Measurements from ENCODE around the gene DMBX1.

The DMBX1 gene

GRCh38 chr1:46461017-46461808 lies 28.4 kb upstream of the DMBX1 start:
- Histone ChIP-seq H3K4me3 (ENCODE audit: low read depth, low read length) (no peak overlapping the region), H3K79me2 (ENCODE audit: control insufficient read depth, insufficient read depth, low read length, unreplicated experiment) (no peaks in the 10 kb centered on the region), H3K36me3 (ENCODE audit: insufficient read depth, low read length) (no peaks in the 10 kb centered on the region), H3K27ac (ENCODE audit: low read depth, low read length) (no peak overlapping the region), H2AFZ (ENCODE audit: low read length, unreplicated experiment) (no peak overlapping the region), H3K27me3 (ENCODE audit: insufficient read depth, low read length) (peaks cover 40% of the 10 kb centered on the region), H3K4me1 (ENCODE audit: control insufficient read depth, insufficient read depth, low read length, unreplicated experiment) (peaks cover 5% of the 10 kb centered on the region)

GRCh38 chr1:46461809-46462448 lies 27.7 kb upstream of the DMBX1 start:
- Histone ChIP-seq H3K4me1 (ENCODE audit: control insufficient read depth, insufficient read depth, low read length, unreplicated experiment) (peaks cover 6% of the 10 kb centered on the region), H3K79me2 (ENCODE audit: control insufficient read depth, insufficient read depth, low read length, unreplicated experiment) (no peaks in the 10 kb centered on the region), H3K36me3 (ENCODE audit: insufficient read depth, low read length) (no peaks in the 10 kb centered on the region), H3K27ac (ENCODE audit: low read depth, low read length) (no peak overlapping the region), H2AFZ (ENCODE audit: low read length, unreplicated experiment) (no peak overlapping the region), H3K27me3 (ENCODE audit: insufficient read depth, low read length) (peaks cover 45% of the 10 kb centered on the region), H3K4me3 (ENCODE audit: low read depth, low read length) (no peak overlapping the region)

- no peaks in the 10 kb centered on the region for H3K79me2 ChIP-seq (ENCODE audit: control insufficient read depth, insufficient read depth, low read length, unreplicated experiment)
- H3K27ac ChIP-seq (ENCODE audit: low read depth, low read length), result no peak overlapping the region
- H3K27me3 ChIP-seq (ENCODE audit: insufficient read depth, low read length), result peaks cover 52% of the 10 kb centered on the region
- H3K4me1 ChIP-seq (ENCODE audit: control insufficient read depth, insufficient read depth, low read length, unreplicated experiment), result peaks cover 8% of the 10 kb centered on the region
- H3K36me3 ChIP-seq (ENCODE audit: insufficient read depth, low read length), result no peaks in the 10 kb centered on the region
- H3K4me3 ChIP-seq (ENCODE audit: low read depth, low read length), result no peak overlapping the region
- no peak overlapping the region for H2AFZ ChIP-seq (ENCODE audit: low read length, unreplicated experiment)
These were observed 25.6 kb upstream of the DMBX1 start for GRCh38 chr1:46464013-46464548.

GRCh38 chr1:46464915-46465314 lies 24.7 kb upstream of the DMBX1 start:
- Histone ChIP-seq H3K27ac (ENCODE audit: low read depth, low read length) (no peak overlapping the region), H3K36me3 (ENCODE audit: insufficient read depth, low read length) (no peaks in the 10 kb centered on the region), H3K4me1 (ENCODE audit: control insufficient read depth, insufficient read depth, low read length, unreplicated experiment) (peaks cover 8% of the 10 kb centered on the region), H2AFZ (ENCODE audit: low read length, unreplicated experiment) (no peak overlapping the region), H3K27me3 (ENCODE audit: insufficient read depth, low read length) (peaks cover 49% of the 10 kb centered on the region), H3K79me2 (ENCODE audit: control insufficient read depth, insufficient read depth, low read length, unreplicated experiment) (no peaks in the 10 kb centered on the region), H3K4me3 (ENCODE audit: low read depth, low read length) (no peak overlapping the region)

GRCh38 chr1:46465981-46466476 lies 23.6 kb upstream of the DMBX1 start:
- Histone ChIP-seq H3K4me1 (ENCODE audit: control insufficient read depth, insufficient read depth, low read length, unreplicated experiment) (peaks cover 8% of the 10 kb centered on the region), H3K27me3 (ENCODE audit: insufficient read depth, low read length) (peaks cover 46% of the 10 kb centered on the region), H3K4me3 (ENCODE audit: low read depth, low read length) (peak overlapping the region; percentile 78), H2AFZ (ENCODE audit: low read length, unreplicated experiment) (peak overlapping the region; percentile 65), H3K79me2 (ENCODE audit: control insufficient read depth, insufficient read depth, low read length, unreplicated experiment) (no peaks in the 10 kb centered on the region), H3K36me3 (ENCODE audit: insufficient read depth, low read length) (no peaks in the 10 kb centered on the region), H3K27ac (ENCODE audit: low read depth, low read length) (no peak overlapping the region)

GRCh38 chr1:46466477-46467182 lies 23.0 kb upstream of the DMBX1 start:
- H2AFZ ChIP-seq (ENCODE audit: low read length, unreplicated experiment), result peak overlapping the region; percentile 65
- peaks cover 40% of the 10 kb centered on the region for H3K27me3 ChIP-seq (ENCODE audit: insufficient read depth, low read length)
- peaks cover 8% of the 10 kb centered on the region for H3K4me1 ChIP-seq (ENCODE audit: control insufficient read depth, insufficient read depth, low read length, unreplicated experiment)
- no peaks in the 10 kb centered on the region for H3K36me3 ChIP-seq (ENCODE audit: insufficient read depth, low read length)
- no peaks in the 10 kb centered on the region for H3K79me2 ChIP-seq (ENCODE audit: control insufficient read depth, insufficient read depth, low read length, unreplicated experiment)
- H3K27ac ChIP-seq (ENCODE audit: low read depth, low read length), result no peak overlapping the region
- H3K4me3 ChIP-seq (ENCODE audit: low read depth, low read length), result peak overlapping the region; percentile 78

- Histone ChIP-seq H2AFZ (ENCODE audit: low read length, unreplicated experiment) (peak overlapping the region; percentile 22), H3K27ac (ENCODE audit: low read depth, low read length) (no peak overlapping the region), H3K79me2 (ENCODE audit: control insufficient read depth, insufficient read depth, low read length, unreplicated experiment) (no peaks in the 10 kb centered on the region), H3K4me1 (ENCODE audit: control insufficient read depth, insufficient read depth, low read length, unreplicated experiment) (peaks cover 5% of the 10 kb centered on the region), H3K4me3 (ENCODE audit: low read depth, low read length) (peak overlapping the region; percentile 78), H3K36me3 (ENCODE audit: insufficient read depth, low read length) (no peaks in the 10 kb centered on the region), H3K27me3 (ENCODE audit: insufficient read depth, low read length) (peaks cover 35% of the 10 kb centered on the region)
These were observed 22.5 kb upstream of the DMBX1 start for GRCh38 chr1:46467183-46467504.

- Histone ChIP-seq H3K27me3 (ENCODE audit: insufficient read depth, low read length) (peaks cover 26% of the 10 kb centered on the region), H3K36me3 (ENCODE audit: insufficient read depth, low read length) (no peaks in the 10 kb centered on the region)
These were observed 19.8 kb upstream of the DMBX1 start for GRCh38 chr1:46469881-46470280.

GRCh38 chr1:46471848-46472492 lies 17.7 kb upstream of the DMBX1 start:
- peaks cover 16% of the 10 kb centered on the region for H3K27me3 ChIP-seq (ENCODE audit: insufficient read depth, low read length)
- no peak overlapping the region for H3K27ac ChIP-seq (ENCODE audit: low read depth, low read length)
- H3K4me1 ChIP-seq (ENCODE audit: control insufficient read depth, insufficient read depth, low read length, unreplicated experiment), result peaks cover 2% of the 10 kb centered on the region
- no peak overlapping the region for H2AFZ ChIP-seq (ENCODE audit: low read length, unreplicated experiment)
- H3K4me3 ChIP-seq (ENCODE audit: low read depth, low read length), result no peak overlapping the region
- H3K79me2 ChIP-seq (ENCODE audit: control insufficient read depth, insufficient read depth, low read length, unreplicated experiment), result no peaks in the 10 kb centered on the region
- no peaks in the 10 kb centered on the region for H3K36me3 ChIP-seq (ENCODE audit: insufficient read depth, low read length)

More at GRCh38 chr1:46469881-46470280, 19.8 kb upstream of the DMBX1 start:
- Histone ChIP-seq H3K27ac (ENCODE audit: low read depth, low read length) (no peak overlapping the region), H3K4me3 (ENCODE audit: low read depth, low read length) (no peak overlapping the region), H3K4me1 (ENCODE audit: control insufficient read depth, insufficient read depth, low read length, unreplicated experiment) (peaks cover 3% of the 10 kb centered on the region), H3K79me2 (ENCODE audit: control insufficient read depth, insufficient read depth, low read length, unreplicated experiment) (no peaks in the 10 kb centered on the region), H2AFZ (ENCODE audit: low read length, unreplicated experiment) (no peak overlapping the region)

- peaks cover 10% of the 10 kb centered on the region; the same call in 1 of the 2 replicates for H3K27me3 ChIP-seq (ENCODE audit: insufficient read depth, low read length)
- H3K79me2 ChIP-seq (ENCODE audit: control insufficient read depth, insufficient read depth, low read length, unreplicated experiment), result no peaks in the 10 kb centered on the region
- no peak overlapping the region for H3K27ac ChIP-seq (ENCODE audit: low read depth, low read length)
- no peaks in the 10 kb centered on the region for H3K36me3 ChIP-seq (ENCODE audit: insufficient read depth, low read length)
- H3K4me1 ChIP-seq (ENCODE audit: control insufficient read depth, insufficient read depth, low read length, unreplicated experiment), result no peaks in the 10 kb centered on the region
- H3K4me3 ChIP-seq (ENCODE audit: low read depth, low read length), result no peak overlapping the region
- no peak overlapping the region for H2AFZ ChIP-seq (ENCODE audit: low read length, unreplicated experiment)
These were observed 17.0 kb upstream of the DMBX1 start for GRCh38 chr1:46472498-46473181.
